Muscle layer of colon (tissue), 2 donors: ENCODE results near the gene SPATS2L.

Experiments used
- H3K27ac ChIP-seq: one replicate; pipeline ENCODE4 v1.7.0; 2013; ENCODE audit warnings: low read depth, mild to moderate bottlenecking, low read length, moderate library complexity
- H3K27me3 ChIP-seq, 2 donors: one replicate each; pipeline ENCODE4 v1.7.0; 2013; ENCODE audit warnings: low read length in 2 of 2, mild to moderate bottlenecking in 2 of 2; ENCODE audit not compliant: insufficient read depth in 2 of 2, control insufficient read depth in 1 of 2
- H3K36me3 ChIP-seq: one replicate; pipeline ENCODE4 v1.7.0; 2013; ENCODE audit warnings: mild to moderate bottlenecking, low read length; ENCODE audit not compliant: insufficient read depth
- H3K4me1 ChIP-seq: one replicate; pipeline ENCODE4 v1.7.0; 2013; ENCODE audit warnings: mild to moderate bottlenecking, low read length; ENCODE audit not compliant: insufficient read depth
- H3K4me3 ChIP-seq, 2 donors: one replicate each; pipeline ENCODE4 v1.7.0; 2013; ENCODE audit warnings: low read length in 2 of 2, low read depth in 1 of 2, mild to moderate bottlenecking in 1 of 2, moderate library complexity in 1 of 2
- H3K9ac ChIP-seq: one replicate; pipeline ENCODE4 v1.7.0; 2013; ENCODE audit warnings: low read length
- H3K9me3 ChIP-seq: one replicate; pipeline ENCODE4 v1.7.0; 2013; ENCODE audit warnings: mild to moderate bottlenecking, low read length
- donor health status: abdominal sarcoma.
- donor health status: Adenocarcinoma of cecum.

The SPATS2L gene

DNA sequence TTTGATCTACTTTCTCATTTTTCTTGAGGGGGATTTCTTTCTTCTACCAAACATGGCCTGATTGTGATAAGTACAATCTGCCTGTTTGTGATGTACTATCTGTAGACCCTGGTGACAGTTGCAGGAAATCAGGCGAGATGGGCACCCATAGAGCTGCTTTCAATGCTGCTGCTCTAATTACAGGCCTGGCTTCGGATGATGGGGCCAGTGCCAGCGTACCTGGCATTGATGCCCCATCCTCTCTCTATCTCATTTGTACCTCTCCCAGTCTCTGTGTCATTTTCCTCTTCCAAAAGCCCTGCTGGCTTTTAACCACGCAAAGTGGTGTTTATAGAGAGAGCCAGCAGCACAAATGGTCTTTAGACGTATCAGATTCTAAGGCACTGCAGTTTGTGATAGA lies 133.5 kb downstream of the SPATS2L start:
- peaks cover 5% of the 10 kb centered on the region for H3K36me3 ChIP-seq

DNA sequence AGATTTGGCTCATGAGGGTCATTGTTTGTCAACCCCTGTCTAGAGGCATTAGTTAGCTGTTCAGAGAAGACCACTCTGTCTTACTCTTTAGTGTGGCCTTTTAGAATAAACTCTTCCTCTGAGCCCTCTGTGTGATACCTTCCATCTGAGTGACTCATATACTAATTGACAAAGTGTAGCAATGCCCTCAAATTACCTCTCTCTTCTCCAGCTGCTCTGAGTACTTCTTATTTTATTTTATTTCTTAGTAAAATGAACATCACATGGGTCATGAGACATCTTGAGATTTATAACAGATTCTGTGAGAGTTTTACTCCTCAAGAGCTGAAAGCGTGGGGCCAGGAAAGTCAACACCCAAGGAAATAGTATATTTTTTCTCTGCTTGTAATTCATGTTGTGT lies 136.0 kb downstream of the SPATS2L start:
- Histone ChIP-seq H3K4me3 (no peak overlapping the region), H3K27ac (no peak overlapping the region), H3K27me3 (no peaks in the 10 kb centered on the region), H3K36me3 (peaks cover 5% of the 10 kb centered on the region), H3K4me1 (peaks cover 24% of the 10 kb centered on the region), H3K9ac (no peak overlapping the region), H3K9me3 (no peaks in the 10 kb centered on the region)

More for the DNA sequence above, 133.5 kb downstream of the SPATS2L start:
- H3K9ac ChIP-seq: no peak overlapping the region
- H3K27ac ChIP-seq: no peak overlapping the region
- no peaks in the 10 kb centered on the region for H3K9me3 ChIP-seq
- H3K27me3 ChIP-seq: no peaks in the 10 kb centered on the region
- peaks cover 24% of the 10 kb centered on the region for H3K4me1 ChIP-seq
- H3K4me3 ChIP-seq: no peak overlapping the region

GRCh38 chr2:200443376-200443775 lies 136.9 kb downstream of the SPATS2L start:
- Histone ChIP-seq H3K9me3 (no peaks in the 10 kb centered on the region), H3K36me3 (peaks cover 5% of the 10 kb centered on the region), H3K9ac (no peak overlapping the region), H3K4me3 (no peak overlapping the region), H3K27ac (no peak overlapping the region), H3K4me1 (peaks cover 24% of the 10 kb centered on the region), H3K27me3 (no peaks in the 10 kb centered on the region)

GRCh38 chr2:200443916-200444315 lies 137.4 kb downstream of the SPATS2L start:
- no peaks in the 10 kb centered on the region for H3K27me3 ChIP-seq
- no peaks in the 10 kb centered on the region for H3K9me3 ChIP-seq
- H3K36me3 ChIP-seq: peaks cover 5% of the 10 kb centered on the region
- no peak overlapping the region for H3K4me3 ChIP-seq
- no peak overlapping the region for H3K27ac ChIP-seq
- no peak overlapping the region for H3K9ac ChIP-seq
- peaks cover 24% of the 10 kb centered on the region for H3K4me1 ChIP-seq

DNA sequence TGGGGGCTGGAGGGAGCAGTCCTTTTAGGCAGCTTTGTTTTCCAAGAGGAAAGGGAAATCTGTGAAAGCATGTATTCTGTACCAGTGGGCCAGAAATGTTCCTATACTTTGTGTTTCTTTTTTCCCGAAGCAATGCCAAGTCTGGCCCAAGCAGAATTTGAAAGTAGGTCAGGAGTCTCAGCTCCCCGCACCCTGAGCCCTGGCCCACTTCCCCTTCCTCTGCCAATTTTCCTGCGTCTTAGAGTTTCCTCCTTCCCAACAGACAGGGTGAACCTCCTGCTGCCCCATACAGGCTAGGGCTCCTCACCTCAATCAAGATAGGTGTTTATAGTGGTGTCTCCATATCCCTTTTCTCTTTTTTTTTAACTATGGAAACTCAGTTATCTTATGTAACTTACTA lies 138.0 kb downstream of the SPATS2L start:
- H3K4me1 ChIP-seq: peaks cover 28% of the 10 kb centered on the region
- H3K36me3 ChIP-seq: peaks cover under 1% of the 10 kb centered on the region

DNA sequence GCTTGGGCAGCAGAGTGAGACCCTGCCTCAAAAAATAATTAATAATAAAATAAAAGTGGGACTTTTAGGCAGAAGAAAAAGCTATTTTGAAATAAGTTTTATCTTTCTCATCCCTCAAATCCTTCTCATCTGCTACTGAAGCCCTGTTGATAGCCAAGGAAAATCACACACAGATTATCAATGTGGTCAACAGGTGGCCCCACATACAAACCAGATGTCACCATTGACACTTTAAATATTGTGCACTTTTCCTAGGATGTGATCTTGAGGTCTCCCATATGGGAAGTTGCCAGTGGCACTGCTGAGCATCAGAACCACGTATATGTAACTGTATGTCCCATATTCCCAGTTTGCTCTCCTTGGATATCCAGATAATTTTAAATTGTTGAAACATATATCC lies 138.8 kb downstream of the SPATS2L start:
- Histone ChIP-seq H3K4me3 (no peak overlapping the region), H3K9ac (no peak overlapping the region), H3K27me3 (no peaks in the 10 kb centered on the region), H3K36me3 (no peaks in the 10 kb centered on the region), H3K27ac (no peak overlapping the region), H3K4me1 (peaks cover 29% of the 10 kb centered on the region), H3K9me3 (no peaks in the 10 kb centered on the region)

More for the DNA sequence above, 138.0 kb downstream of the SPATS2L start:
- no peaks in the 10 kb centered on the region for H3K27me3 ChIP-seq
- no peak overlapping the region for H3K4me3 ChIP-seq
- no peaks in the 10 kb centered on the region for H3K9me3 ChIP-seq
- no peak overlapping the region for H3K27ac ChIP-seq
- H3K9ac ChIP-seq: no peak overlapping the region

DNA sequence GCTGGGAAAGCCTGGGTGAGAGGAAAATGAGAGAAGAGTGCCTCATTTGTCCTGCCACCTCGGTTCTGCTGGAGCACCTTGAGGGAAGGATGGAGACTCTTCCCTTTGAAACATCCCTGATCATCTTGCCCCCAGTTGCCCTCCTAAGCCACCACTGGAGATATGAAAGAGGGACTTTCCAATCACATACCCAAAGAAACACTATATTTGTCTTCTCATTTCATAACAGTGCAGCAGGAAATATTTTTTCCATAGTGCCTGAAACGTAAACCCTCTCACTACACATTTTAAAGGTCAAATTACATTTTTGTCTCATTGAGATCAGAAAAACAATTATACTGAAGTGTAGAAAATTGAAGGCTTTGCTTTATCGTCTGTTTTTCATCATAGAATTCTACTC lies 140.1 kb downstream of the SPATS2L start:
- H3K27me3 ChIP-seq: no peaks in the 10 kb centered on the region
- H3K36me3 ChIP-seq: no peaks in the 10 kb centered on the region
- H3K4me1 ChIP-seq: peaks cover 31% of the 10 kb centered on the region
- no peak overlapping the region for H3K9ac ChIP-seq
- no peak overlapping the region for H3K27ac ChIP-seq
- H3K4me3 ChIP-seq: no peak overlapping the region
- H3K9me3 ChIP-seq: no peaks in the 10 kb centered on the region

DNA sequence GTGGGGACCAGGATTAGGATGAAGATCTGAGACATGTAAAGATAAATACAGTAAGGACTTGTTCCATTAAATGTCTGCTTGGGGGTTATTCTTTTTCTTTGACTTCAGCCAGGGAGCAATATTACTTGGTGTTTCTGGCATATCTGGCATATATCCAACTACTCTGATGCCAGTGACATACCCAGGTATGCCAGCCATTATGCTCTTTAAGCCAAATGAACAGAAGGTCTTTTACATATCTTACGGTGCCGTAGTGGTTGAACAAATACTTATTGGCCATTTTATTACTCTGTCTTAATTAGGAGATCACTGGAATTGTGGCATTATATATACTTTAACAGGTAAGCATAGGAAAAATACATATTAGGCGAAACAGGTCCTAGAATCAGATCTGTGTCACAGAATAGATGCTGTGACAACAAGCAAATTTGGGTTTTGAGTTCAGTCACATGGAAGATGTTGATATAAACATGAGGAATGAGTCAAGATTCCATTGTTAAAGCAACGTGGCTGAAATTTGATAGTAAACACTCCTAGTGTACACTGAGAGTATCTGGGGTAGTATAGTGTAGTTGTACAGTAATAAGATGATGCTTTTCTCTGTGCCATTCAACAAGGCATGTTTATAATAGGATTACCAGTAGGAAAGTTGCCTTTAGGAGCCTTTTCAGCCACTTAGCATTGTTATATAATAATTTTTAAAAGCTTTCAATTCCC lies 140.8 kb downstream of the SPATS2L start:
- Histone ChIP-seq H3K36me3 (no peaks in the 10 kb centered on the region), H3K9ac (no peak overlapping the region), H3K27ac (no peak overlapping the region), H3K4me1 (peaks cover 25% of the 10 kb centered on the region), H3K9me3 (no peaks in the 10 kb centered on the region), H3K27me3 (no peaks in the 10 kb centered on the region), H3K4me3 (no peak overlapping the region)

- H3K9me3 ChIP-seq: no peaks in the 10 kb centered on the region
- H3K27ac ChIP-seq: no peak overlapping the region
- no peak overlapping the region for H3K9ac ChIP-seq
- H3K4me1 ChIP-seq: peaks cover 16% of the 10 kb centered on the region
- no peak overlapping the region for H3K4me3 ChIP-seq
- no peaks in the 10 kb centered on the region for H3K36me3 ChIP-seq
- H3K27me3 ChIP-seq: no peaks in the 10 kb centered on the region
Measured at GRCh38 chr2:200448455-200448854, 142.0 kb downstream of the SPATS2L start.

- Histone ChIP-seq H3K4me3 (no peak overlapping the region), H3K27ac (no peak overlapping the region), H3K9ac (no peak overlapping the region), H3K36me3 (no peaks in the 10 kb centered on the region), H3K9me3 (no peaks in the 10 kb centered on the region), H3K27me3 (no peaks in the 10 kb centered on the region), H3K4me1 (peaks cover 16% of the 10 kb centered on the region)
Measured at GRCh38 chr2:200449149-200449548, 142.7 kb downstream of the SPATS2L start.

- no peaks in the 10 kb centered on the region for H3K36me3 ChIP-seq
- no peak overlapping the region for H3K4me3 ChIP-seq
- no peak overlapping the region for H3K9ac ChIP-seq
- H3K27me3 ChIP-seq: no peaks in the 10 kb centered on the region
- no peak overlapping the region for H3K27ac ChIP-seq
- no peaks in the 10 kb centered on the region for H3K9me3 ChIP-seq
- H3K4me1 ChIP-seq: peaks cover 16% of the 10 kb centered on the region
Measured at GRCh38 chr2:200450288-200450687, 143.8 kb downstream of the SPATS2L start.

DNA sequence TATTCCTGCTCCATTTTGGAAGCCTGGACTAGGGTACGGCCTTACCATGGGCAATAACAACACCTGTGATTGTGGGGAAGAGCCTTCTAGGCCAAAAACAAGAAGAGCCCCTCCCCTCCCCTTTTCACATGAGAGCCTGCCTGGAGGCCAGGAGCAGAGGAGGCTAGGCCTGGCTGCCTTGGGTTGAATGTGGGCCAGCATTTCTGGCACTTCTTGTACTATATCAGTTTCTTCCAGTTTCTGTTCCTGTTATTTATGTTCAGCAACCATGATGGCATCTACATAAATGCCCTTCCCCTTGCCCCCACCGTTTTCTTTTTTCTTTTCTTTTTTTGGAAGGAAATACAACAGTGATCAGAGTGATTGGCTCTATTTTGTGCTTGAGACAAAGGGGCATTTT lies 145.0 kb downstream of the SPATS2L start:
- no peak overlapping the region for H3K9ac ChIP-seq
- no peaks in the 10 kb centered on the region for H3K36me3 ChIP-seq
- no peaks in the 10 kb centered on the region for H3K9me3 ChIP-seq
- H3K4me1 ChIP-seq: peaks cover 16% of the 10 kb centered on the region
- H3K27ac ChIP-seq: no peak overlapping the region
- H3K4me3 ChIP-seq: no peak overlapping the region
- H3K27me3 ChIP-seq: no peaks in the 10 kb centered on the region
